Measurements from ENCODE around the gene HPCAL1.

The HPCAL1 gene

GRCh38 chr2:10269711-10270610 is 32.7 kb upstream of the HPCAL1 start:
- no peak for DNase-seq (ENCODE audit: low spot score)

DNA sequence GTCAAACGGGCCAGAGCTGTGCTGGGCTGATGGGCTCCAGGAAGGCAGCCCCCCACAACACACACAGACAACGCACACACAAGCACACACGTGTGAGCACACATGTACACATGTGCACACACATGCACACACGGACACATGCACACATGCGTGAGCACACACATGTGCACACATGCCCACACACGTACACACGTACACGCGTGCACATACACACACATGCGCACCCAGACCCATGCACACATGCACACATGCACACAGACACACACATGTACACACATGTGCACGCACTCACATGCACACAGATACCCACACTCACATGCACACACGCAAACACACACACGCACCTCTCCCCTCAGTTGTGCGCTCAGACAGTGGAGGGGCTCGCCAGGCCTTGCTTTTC is 31.2 kb upstream of the HPCAL1 start:
- no peak for DNase-seq (ENCODE audit: low spot score)

DNA sequence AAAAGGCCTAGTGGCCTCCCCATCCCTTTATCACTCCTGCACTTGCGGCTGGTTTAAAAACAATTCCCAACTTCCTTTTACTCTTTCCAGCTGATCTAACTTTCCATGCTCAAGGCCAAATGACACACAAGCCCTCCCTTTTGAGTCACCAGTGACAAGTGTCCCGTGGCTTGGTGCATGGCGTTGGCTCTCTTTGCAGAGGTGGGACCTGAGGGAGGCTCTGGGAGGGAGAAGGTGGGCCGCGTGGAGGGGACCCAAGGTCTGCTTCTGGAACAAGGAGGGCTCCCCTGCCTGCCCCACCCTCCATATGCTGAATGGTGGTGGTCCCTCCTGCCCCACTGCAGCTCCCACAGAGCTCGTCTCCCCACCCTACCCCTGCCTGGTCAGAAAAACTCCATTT is 30.8 kb upstream of the HPCAL1 start:
- DNase-seq (ENCODE audit: low spot score) = no peak

DNA sequence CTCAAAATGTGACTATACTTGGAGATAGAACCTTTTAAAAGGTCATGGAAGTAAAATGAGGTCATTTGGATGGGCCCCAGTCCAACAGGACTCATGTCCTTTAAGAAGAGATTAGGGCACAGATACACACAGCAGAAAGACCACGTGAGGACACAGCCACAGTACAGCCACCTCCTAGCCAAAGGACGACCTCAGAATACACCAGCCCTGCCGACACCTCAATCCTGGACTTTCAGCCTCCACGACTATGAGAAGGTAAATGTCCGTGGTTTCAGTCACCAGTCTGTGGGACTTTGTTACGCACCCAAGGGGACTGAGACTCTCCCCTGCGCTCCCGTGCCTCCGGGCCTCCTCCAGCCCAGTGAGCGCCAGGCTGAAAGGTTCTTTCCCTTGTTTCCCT is 30.2 kb upstream of the HPCAL1 start:
- DNase-seq (ENCODE audit: low spot score) = no peak

DNA sequence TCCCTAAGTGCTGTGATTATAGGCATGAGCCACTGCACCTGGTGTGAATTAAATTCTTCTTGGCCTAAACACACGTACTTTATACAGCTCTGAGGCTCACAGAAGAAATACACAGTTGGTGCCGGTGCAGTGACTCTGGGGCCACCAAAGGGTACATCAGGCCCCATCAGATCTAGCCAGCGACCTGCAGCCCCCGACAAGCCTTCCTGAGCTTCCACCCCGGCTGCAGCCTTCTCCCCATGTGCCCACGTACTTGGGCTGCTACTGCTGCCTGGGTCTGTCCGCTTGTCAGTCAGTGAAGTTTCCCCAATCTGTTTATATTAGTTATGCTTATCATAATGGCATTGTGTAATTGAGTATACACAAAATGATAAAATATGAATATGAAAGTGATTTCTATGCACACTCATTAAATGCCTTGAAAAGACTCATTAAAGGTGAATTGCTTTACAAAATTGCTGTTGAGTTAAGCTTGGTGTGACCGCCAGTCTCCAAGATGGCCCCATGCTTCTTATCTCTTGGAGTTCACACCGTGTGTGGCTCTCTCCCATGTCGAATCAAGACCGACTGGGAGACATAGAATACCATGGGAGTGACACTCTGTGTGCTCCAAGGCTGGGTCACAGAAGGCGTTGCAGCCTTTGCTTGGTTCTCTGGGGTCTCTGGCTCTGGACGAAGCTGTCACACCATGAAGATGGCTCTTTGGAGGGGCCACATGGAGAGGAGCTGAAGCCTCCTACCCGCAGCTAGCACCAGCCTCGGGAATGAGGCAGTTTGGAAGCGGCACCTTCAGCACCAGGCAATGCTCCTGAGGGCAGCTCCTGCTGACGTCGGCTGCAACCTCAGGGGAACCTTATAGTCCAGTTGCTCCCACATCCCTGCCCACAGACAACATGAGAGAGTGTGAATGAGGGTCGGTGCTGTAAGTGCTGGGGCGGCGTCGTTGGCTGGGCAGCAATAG is 29.2 kb upstream of the HPCAL1 start:
- no peak for DNase-seq (ENCODE audit: low spot score)

DNA sequence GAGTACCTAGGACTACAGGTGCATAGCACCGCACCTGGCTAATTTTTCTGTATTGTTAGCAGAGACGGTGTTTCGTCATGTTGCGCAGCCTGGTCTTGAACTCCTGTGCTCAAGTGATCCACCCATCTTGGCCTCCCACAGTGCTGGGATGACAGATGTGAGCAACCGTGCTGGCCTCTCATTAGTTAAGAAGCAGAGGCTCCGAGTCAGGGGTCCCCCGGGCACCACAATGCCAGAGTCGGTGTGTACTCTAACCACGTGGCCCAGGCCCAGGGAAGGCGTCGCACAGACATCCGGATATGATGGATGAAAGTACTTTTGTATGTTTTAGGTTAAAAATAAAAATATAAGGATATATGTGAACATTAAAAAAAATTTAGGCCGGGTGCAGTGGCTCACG is 28.3 kb upstream of the HPCAL1 start:
- DNase-seq (ENCODE audit: low spot score) = no peak

GRCh38 chr2:10274983-10275802 is 27.5 kb upstream of the HPCAL1 start:
- DNase-seq (ENCODE audit: low spot score) = no peak

GRCh38 chr2:10276481-10277292 is 26.0 kb upstream of the HPCAL1 start:
- DNase-seq (ENCODE audit: low spot score) = no peak

DNA sequence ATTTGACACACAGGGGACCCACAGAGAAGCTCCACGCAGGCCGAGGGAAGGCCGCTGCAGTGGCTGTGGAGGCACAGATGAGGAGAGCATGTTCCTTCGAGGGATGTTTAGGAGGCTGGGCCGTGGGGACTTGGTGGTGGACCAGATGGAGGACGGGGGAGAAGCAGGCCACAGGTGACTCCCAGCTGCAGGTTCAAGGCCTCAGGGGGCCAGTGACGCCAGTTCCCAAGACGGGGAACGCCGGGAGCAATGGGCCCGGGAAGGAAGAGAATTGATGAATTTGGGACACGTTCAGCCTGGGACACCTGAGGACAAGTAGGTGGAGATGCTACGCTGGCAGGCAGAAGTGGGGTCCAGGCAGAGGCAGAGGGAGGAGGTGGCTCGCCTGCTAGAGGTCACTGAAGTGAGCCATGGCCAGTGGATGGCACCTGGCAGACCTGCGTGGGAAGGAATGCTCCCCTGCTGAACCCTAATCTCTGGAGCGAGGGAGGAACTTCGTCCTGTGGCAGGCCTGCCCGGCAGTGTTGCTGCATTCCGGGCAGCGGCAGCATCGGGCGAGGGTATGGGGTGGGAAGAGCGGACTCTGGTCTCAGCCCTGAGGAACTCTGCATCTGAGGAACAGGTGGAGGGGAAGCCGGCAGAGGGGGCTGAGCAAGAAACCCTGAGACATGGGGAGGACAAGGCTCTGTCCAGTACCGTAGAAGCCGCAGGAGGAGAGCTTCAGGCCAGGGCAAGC is 25.2 kb upstream of the HPCAL1 start:
- DNase-seq (ENCODE audit: low spot score) = no peak

DNA sequence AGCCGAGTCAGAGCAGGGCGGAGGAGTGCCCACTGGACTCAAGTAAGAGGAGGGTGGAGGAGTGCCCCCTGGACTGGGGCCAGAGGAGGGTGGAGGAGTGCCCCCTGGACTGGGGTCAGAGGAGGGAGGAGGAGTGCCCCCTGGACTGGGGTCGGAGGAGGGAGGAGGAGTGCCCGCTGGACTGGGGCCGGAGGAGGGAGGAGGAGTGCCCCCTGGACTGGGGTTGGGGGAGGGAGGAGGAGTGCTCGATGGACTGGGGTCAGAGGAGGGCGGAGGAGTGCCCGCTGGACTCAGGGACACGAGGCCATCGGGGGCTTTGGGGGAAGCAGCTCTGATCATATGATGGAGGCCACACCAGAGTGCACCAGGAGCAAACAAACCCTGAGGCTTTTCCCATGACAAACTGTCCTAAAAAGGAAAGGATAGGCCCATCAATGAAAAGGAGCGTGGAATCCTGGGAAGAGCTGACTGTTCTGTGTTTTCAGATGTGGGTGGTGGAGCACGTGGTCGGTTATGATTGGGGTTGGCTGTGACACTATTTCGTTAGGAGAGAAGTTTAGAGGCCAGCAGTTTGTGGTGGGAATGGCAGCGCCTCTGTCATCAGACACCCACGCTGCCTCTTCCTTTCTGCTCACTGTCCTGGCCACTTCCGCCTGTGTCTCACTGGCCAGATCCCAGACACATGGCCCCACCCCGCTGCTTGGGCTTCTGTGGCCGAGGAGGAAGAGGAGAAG is 24.5 kb upstream of the HPCAL1 start:
- no peak for DNase-seq (ENCODE audit: low spot score)

- DNase-seq (ENCODE audit: low spot score) = no peak
Measured at GRCh38 chr2:10278763-10279471, 23.8 kb upstream of the HPCAL1 start.

DNA sequence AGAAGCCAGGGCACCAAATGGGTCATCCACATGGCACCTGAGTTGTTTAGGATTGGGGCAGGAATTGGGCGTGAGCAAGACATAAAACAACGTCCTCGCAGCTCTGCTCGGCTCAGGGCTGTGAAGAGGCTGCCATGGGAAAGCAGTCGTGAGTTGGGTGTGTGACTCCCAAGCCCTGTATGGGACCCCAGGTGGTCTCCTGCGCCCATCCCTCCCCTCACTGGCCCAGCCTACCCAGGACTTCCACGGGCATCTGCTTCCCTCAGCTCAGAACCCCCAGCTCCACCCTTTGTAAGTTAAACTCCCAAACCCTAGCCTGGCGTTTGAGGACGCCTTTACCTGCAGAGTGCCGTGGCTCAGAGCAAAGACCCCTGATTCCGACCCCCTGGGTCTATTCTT is 23.2 kb upstream of the HPCAL1 start:
- DNase-seq (ENCODE audit: low spot score) = no peak

GRCh38 chr2:10279946-10280463 is 22.7 kb upstream of the HPCAL1 start:
- DNase-seq (ENCODE audit: low spot score) = no peak

GRCh38 chr2:10281891-10282290 is 20.8 kb upstream of the HPCAL1 start:
- no peak for DNase-seq (ENCODE audit: low spot score)

DNA sequence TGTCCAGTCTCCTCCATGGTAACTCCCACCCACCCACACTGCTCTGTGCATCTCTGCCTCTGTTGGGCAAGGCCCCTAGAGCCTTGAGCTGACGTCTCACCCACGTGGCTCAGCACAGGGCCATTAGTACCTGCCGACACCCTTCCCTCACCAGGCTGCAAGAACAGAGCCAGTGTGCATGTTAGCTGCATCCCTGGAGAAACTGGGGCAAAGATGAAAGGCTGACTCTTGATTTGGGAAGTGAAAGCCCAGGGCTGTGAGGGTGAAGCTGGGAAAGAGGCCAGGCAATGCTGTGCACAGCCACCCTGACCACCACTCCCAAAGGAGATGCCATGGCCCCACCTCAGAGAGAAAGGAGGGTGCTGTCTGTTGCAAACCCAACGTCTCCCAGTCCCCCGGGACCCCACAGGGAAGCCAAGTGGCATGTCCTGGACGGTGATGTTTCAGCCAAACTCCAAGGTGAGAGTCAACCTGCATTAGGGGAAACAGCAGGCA is 20.0 kb upstream of the HPCAL1 start:
- no peak for DNase-seq (ENCODE audit: low spot score)

DNA sequence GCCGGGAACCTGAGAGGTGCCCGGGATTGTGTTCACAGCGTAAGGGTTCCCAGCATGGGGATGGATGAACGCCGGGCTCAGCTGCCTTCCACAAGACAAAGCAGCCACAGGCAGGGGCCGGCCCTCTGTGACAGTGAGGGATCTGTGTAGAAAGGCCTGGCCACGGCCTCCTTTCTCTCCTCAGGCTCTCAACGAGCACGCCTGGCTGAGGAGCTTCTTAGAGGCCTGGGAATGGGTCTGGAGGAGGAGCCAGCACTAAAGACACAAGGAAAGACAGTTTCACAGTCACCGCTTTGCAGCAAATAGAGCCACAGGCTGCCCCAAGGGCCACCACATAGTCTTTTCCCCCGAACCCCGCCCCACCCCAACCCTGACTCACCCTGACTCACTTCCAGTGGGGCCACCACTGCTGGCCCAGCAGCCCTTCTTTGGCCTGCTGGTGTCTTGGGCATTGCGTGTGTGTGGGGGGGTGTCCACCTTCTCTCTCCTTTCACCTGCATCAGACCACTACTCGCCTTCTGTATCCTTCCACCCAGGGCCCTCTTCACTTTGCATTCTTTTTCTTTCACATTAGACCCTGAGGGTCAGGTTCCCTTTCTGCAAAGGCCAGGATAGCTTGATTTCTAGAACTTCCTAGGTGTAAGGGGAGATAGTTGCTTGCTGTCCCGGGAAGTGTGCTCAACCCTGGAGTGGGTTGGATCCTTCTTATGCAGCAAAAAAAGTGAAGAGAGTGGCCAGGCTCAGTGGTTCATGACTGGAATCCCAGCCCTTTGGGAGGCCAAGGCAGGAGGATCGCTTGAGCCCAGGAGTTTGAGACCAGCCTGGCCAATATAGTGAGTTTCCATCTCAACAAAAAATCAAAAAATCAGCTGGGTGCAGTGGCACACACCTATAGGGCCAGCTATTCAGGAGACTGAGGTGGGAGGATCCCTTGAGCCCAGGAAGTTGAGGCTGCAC is 19.3 kb upstream of the HPCAL1 start:
- no peak for DNase-seq (ENCODE audit: low spot score)

DNA sequence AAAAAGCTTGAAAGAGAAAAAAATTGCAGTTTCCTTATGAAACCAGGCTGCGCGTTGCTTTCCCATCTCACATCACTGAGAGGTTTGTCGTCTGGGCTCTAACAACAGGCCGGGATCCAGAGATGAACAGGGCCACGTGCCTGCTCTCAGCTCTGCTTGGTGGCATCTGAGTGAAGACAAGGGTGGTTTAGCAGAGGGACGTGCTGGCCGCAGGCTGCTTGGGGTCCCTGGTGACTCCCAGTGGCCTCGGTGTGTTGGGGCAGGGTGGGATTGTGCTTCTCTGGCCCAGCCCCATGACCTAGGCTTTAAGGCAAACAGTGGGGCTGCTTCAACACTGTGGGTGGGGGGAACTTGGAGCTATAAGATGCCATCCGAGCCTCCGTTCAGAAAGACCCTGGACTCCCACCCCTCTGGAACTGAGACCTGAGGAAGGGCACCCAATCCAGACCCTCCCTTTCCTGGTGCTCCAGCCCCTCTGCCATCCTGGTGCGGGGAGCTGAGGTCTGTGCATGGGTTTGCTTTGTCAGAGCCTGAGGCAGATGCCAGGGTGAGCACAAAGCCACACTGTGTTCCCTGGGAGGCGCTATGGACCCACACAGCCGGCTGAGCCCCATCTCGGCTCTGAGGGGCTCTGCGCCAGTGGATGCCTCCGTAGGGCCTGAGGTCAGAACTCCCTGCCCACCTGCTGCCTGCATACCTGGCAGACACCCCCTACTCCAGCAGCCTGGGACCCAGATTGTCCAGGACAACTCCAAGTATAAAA is 18.4 kb upstream of the HPCAL1 start:
- no peak for DNase-seq (ENCODE audit: low spot score)
